Fibroblast of villous mesenchyme (primary cell): ENCODE data around the gene CARF. TPM values are rescaled to one million over a fixed set of nuclear protein-coding genes. Genes with fewer than 3 reads are reported as not detected.

Source experiments
- DNase-seq: peaks from one replicate; pipeline ENCODE4 v3.0.0-alpha.2; 2010; ENCODE audit warnings: low read depth
- H3K4me3 ChIP-seq: 2 replicates; pipeline ENCODE4 v1.5.1; 2011; ENCODE audit warnings: low read depth, mild to moderate bottlenecking, low read length
- CTCF ChIP-seq: IDR thresholded peaks from 2 replicates; pipeline ENCODE4 v1.5.1; 2012; ENCODE audit warnings: low read depth, mild to moderate bottlenecking, low read length; ENCODE audit not compliant: insufficient read depth
- total RNA-seq: library from RNA; depleted of rRNA; stranded (reverse); fragments of >200 nt; gene quantifications from 2 replicates; pipeline ENCODE4 v1.2.3, GENCODE V29; 2012

The CARF gene
- total RNA-seq, 1 donor, result 5.6 TPM

GRCh38 chr2:202918860-202919259, 6.8 kb downstream of the CARF start:
- no peak for DNase-seq
- TF ChIP-seq CTCF, result no peak

GRCh38 chr2:202932425-202933138, 20.5 kb downstream of the CARF start:
- peak; percentile 31 for DNase-seq
- TF ChIP-seq CTCF, result no peak
- H3K4me3 ChIP-seq, result no peak overlapping the region

More at GRCh38 chr2:202918860-202919259, 6.8 kb downstream of the CARF start:
- no peak overlapping the region for H3K4me3 ChIP-seq

DNA sequence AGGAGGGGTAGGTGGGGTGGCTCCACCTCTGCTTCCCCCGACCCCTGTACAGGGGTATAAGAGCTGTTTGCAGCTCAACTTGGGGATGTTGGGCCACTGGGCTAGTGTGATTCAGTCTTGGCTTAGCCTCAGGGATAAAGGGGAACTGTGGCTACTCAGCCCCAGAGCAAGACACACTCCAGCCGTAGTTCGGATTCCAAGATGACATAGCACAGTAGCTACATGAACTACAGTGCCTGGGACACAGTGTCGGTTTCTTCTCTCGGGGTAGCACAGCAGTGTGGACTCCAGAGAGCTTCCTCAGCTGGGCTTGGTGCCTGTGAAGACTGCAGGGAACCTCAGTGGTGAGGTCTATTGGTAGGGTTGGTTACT, 21.1 kb downstream of the CARF start:
- TF ChIP-seq CTCF, result no peak
- no peak overlapping the region for H3K4me3 ChIP-seq
- DNase-seq, result no peak

- no peak for TF ChIP-seq CTCF
Measured at GRCh38 chr2:202933958-202934357, 21.9 kb downstream of the CARF start.

GRCh38 chr2:202934456-202934855, 22.4 kb downstream of the CARF start:
- H3K4me3 ChIP-seq, result no peak overlapping the region
- TF ChIP-seq CTCF, result no peak
- DNase-seq, result no peak

More at GRCh38 chr2:202933958-202934357, 21.9 kb downstream of the CARF start:
- H3K4me3 ChIP-seq, result no peak overlapping the region
- DNase-seq, result no peak

DNA sequence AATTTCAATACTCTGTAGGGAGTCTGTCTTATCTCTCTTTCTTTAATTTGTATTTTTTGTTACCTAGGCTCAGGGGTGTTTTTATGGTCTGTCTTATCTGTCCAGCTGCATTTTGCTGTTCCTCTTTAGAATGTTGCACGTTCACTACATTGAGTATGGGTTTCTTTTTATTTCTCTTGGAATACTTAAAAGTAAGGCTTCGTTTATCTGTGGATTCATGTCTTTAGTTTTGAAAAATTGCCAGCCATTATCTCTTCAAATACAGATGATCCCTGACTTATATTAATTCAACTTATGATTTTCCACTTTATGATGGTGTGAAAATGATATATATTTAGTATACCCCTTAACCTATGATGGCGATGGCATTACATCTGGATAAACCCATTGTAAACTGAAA, 26.9 kb downstream of the CARF start:
- no peak overlapping the region for H3K4me3 ChIP-seq
- no peak for DNase-seq
- no peak for TF ChIP-seq CTCF

DNA sequence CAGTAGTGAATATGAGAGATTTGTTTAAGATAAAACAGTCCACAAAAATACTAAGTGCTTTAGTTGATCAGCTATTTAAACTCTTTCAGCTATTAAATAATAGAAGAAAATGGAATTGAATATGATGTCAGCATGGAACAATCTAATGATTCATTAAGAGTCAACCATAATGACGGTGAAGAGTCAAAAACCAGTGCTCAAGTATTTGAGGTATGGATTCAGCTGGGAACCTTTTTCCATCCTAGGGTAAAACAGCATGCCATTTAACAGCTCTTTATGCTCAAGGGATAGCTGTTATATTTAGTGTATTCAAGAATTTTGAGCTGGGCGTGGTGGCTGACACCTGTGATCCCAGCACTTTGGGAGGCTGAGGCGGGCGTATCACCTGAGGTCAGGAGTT, 29.7 kb downstream of the CARF start:
- DNase-seq, result no peak
- TF ChIP-seq CTCF, result no peak

More for the DNA sequence above, 29.7 kb downstream of the CARF start:
- no peak overlapping the region for H3K4me3 ChIP-seq
